NT2/D1 (cell line): Measurements from ENCODE around the gene ZNF750.
A peak's percentile ranks its signal among the peaks of the same experiment; 100 is the strongest.

Source experiments
- DNase-seq: peaks from one replicate; pipeline ENCODE4 v3.0.0-alpha.2; 2011; ENCODE audit warnings: low read depth, low spot score
- H3K27me3 ChIP-seq: 2 replicates; pipeline ENCODE4 v1.6.0; 2011; ENCODE audit warnings: mild to moderate bottlenecking; ENCODE audit not compliant: insufficient read length, insufficient read depth
- H3K36me3 ChIP-seq: 2 replicates; pipeline ENCODE4 v1.6.1; 2011; ENCODE audit warnings: mild to moderate bottlenecking, low read length, mixed read lengths; ENCODE audit not compliant: insufficient read depth, insufficient read length
- H3K4me1 ChIP-seq: 2 replicates; pipeline ENCODE4 v1.5.1; 2011; ENCODE audit not compliant: insufficient read depth, insufficient read length
- H3K4me3 ChIP-seq: 2 replicates; pipeline ENCODE4 v1.5.1; 2011; ENCODE audit warnings: low read depth; ENCODE audit not compliant: insufficient read length
- H3K9ac ChIP-seq: 2 replicates; pipeline ENCODE4 v1.6.0; 2011; ENCODE audit warnings: low read depth; ENCODE audit not compliant: insufficient read length
- H3K9me3 ChIP-seq: 2 replicates; pipeline ENCODE4 v1.5.1; 2011; ENCODE audit warnings: mild to moderate bottlenecking, low read length; ENCODE audit not compliant: insufficient read depth
- SUZ12 ChIP-seq: IDR thresholded peaks from 2 replicates; pipeline ENCODE4 v1.6.1; 2011; ENCODE audit not compliant: insufficient read length, insufficient read depth; ENCODE audit errors: extremely low read depth
- YY1 ChIP-seq: IDR thresholded peaks from 2 replicates; pipeline ENCODE4 v1.6.1; 2011; ENCODE audit not compliant: insufficient read length, insufficient read depth
- ZNF274 ChIP-seq: IDR thresholded peaks from 2 replicates; pipeline ENCODE4 v1.6.1; 2011; ENCODE audit warnings: mild to moderate bottlenecking, low read depth, low read length

The ZNF750 gene

GRCh38 chr17:82882715-82883418, 43.0 kb upstream of the ZNF750 start:
- TF ChIP-seq SUZ12 (no peak), ZNF274 (no peak), YY1 (no peak)
- Histone ChIP-seq H3K27me3 (no peaks in the 10 kb centered on the region), H3K36me3 (peaks cover 23% of the 10 kb centered on the region), H3K4me3 (no peak overlapping the region), H3K4me1 (peaks cover 17% of the 10 kb centered on the region), H3K9ac (no peak overlapping the region), H3K9me3 (no peaks in the 10 kb centered on the region)
- DNase-seq = no peak

GRCh38 chr17:82881900-82882714, 42.3 kb upstream of the ZNF750 start:
- no peak for DNase-seq
- Histone ChIP-seq H3K4me3 (no peak overlapping the region), H3K27me3 (no peaks in the 10 kb centered on the region), H3K9ac (no peak overlapping the region), H3K9me3 (no peaks in the 10 kb centered on the region), H3K36me3 (peaks cover 23% of the 10 kb centered on the region), H3K4me1 (peaks cover 17% of the 10 kb centered on the region)
- no peak for TF ChIP-seq YY1
- no peak for TF ChIP-seq SUZ12
- no peak for TF ChIP-seq ZNF274

GRCh38 chr17:82881324-82881823, 41.6 kb upstream of the ZNF750 start:
- DNase-seq = no peak
- Histone ChIP-seq H3K4me3 (no peak overlapping the region), H3K27me3 (no peaks in the 10 kb centered on the region), H3K36me3 (peaks cover 23% of the 10 kb centered on the region), H3K9me3 (no peaks in the 10 kb centered on the region), H3K4me1 (peaks cover 17% of the 10 kb centered on the region), H3K9ac (no peak overlapping the region)
- TF ChIP-seq YY1 = no peak
- no peak for TF ChIP-seq SUZ12
- no peak for TF ChIP-seq ZNF274

- peaks cover 16% of the 10 kb centered on the region for H3K4me1 ChIP-seq
- peaks cover 23% of the 10 kb centered on the region for H3K36me3 ChIP-seq
- no peaks in the 10 kb centered on the region for H3K27me3 ChIP-seq
- TF ChIP-seq ZNF274 = no peak
- no peak for TF ChIP-seq SUZ12
- no peak for TF ChIP-seq YY1
- H3K9ac ChIP-seq = peak overlapping the region; percentile 46
- H3K9me3 ChIP-seq = no peaks in the 10 kb centered on the region
- DNase-seq = no peak
- H3K4me3 ChIP-seq = no peak overlapping the region
These were observed 41.0 kb upstream of the ZNF750 start for GRCh38 chr17:82880620-82881323.

- Histone ChIP-seq H3K27me3 (no peaks in the 10 kb centered on the region), H3K4me1 (peaks cover 16% of the 10 kb centered on the region), H3K4me3 (no peak overlapping the region), H3K9ac (no peak overlapping the region), H3K9me3 (no peaks in the 10 kb centered on the region), H3K36me3 (peaks cover 14% of the 10 kb centered on the region)
- TF ChIP-seq SUZ12 (no peak), ZNF274 (no peak), YY1 (no peak)
- no peak for DNase-seq
These were observed 39.4 kb upstream of the ZNF750 start for GRCh38 chr17:82879241-82879640.

GRCh38 chr17:82878527-82878926, 38.7 kb upstream of the ZNF750 start:
- peaks cover 15% of the 10 kb centered on the region for H3K4me1 ChIP-seq
- TF ChIP-seq YY1 = no peak
- TF ChIP-seq SUZ12 = no peak
- TF ChIP-seq ZNF274 = no peak

More at GRCh38 chr17:82878527-82878926, 38.7 kb upstream of the ZNF750 start:
- no peaks in the 10 kb centered on the region for H3K27me3 ChIP-seq
- no peaks in the 10 kb centered on the region for H3K9me3 ChIP-seq
- H3K36me3 ChIP-seq = peaks cover 17% of the 10 kb centered on the region
- no peak overlapping the region for H3K9ac ChIP-seq
- DNase-seq = no peak
- no peak overlapping the region for H3K4me3 ChIP-seq
